Memory B cell (primary cell): ENCODE data around the gene CREBBP.
A peak's percentile ranks its signal among the peaks of the same experiment; 100 is the strongest.

ENCODE experiments used
- ATAC-seq: fragments of 150-1000 bp; cut with Tn5 transposase; 2 replicates; pipeline ENCODE4 v1.10.0; 2021; ENCODE audit warnings: low read depth, mild to moderate bottlenecking, moderate library complexity
- DNase-seq, 2 donors: peaks; one replicate each; pipeline ENCODE4 v3.0.0; 2022; ENCODE audit warnings: low spot score in 2 of 2
- H3K27ac Mint-ChIP-seq: one replicate; pipeline ENCODE4 v1.8.0; 2022; ENCODE audit warnings: mild to moderate bottlenecking, moderate library complexity, mixed read lengths
- H3K27me3 Mint-ChIP-seq: one replicate; pipeline ENCODE4 v1.8.0; 2022; ENCODE audit warnings: mixed read lengths
- H3K36me3 Mint-ChIP-seq: one replicate; pipeline ENCODE4 v1.8.0; 2022; ENCODE audit warnings: mild to moderate bottlenecking, mixed read lengths
- H3K4me1 Mint-ChIP-seq: one replicate; pipeline ENCODE4 v1.8.0; 2022; ENCODE audit warnings: mixed read lengths
- H3K4me3 Mint-ChIP-seq: one replicate; pipeline ENCODE4 v1.8.0; 2022; ENCODE audit warnings: mild to moderate bottlenecking, moderate library complexity, mixed read lengths
- H3K9me3 Mint-ChIP-seq: one replicate; pipeline ENCODE4 v1.8.0; 2022; ENCODE audit warnings: mixed read lengths

CREBBP gene

DNA sequence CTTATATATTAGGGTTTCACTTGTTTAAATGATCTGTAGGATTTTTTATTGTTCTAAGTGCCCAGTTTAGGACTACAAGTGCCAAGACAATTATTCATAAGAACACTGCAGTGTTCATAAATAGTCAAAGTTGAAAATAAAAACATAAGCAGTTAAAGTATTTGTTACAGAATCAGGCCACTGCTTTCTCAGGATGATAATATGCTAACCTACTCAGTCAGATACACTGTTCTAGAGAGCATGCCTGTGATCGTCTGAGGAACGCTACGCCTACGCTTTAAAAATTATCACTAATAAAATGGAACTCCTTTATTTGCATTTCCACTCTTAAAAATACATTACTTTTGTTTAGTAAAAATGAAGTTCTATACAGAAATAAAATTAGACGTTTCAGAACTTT lies 125.7 kb downstream of the CREBBP start:
- no peak overlapping the region for H3K27ac Mint-ChIP-seq
- ATAC-seq: no peak
- peaks cover 6% of the 10 kb centered on the region for H3K4me1 Mint-ChIP-seq
- no peaks in the 10 kb centered on the region for H3K27me3 Mint-ChIP-seq
- no peaks in the 10 kb centered on the region for H3K9me3 Mint-ChIP-seq
- peaks cover 30% of the 10 kb centered on the region for H3K36me3 Mint-ChIP-seq
- H3K4me3 Mint-ChIP-seq: no peak overlapping the region
- DNase-seq: no peak

GRCh38 chr16:3754081-3754703 lies 126.3 kb downstream of the CREBBP start:
- Mint-ChIP-seq H3K27ac (no peak overlapping the region), H3K27me3 (no peaks in the 10 kb centered on the region), H3K4me3 (no peak overlapping the region), H3K9me3 (no peaks in the 10 kb centered on the region), H3K36me3 (peaks cover 30% of the 10 kb centered on the region), H3K4me1 (peaks cover 6% of the 10 kb centered on the region)
- no peak for DNase-seq
- ATAC-seq: no peak

DNA sequence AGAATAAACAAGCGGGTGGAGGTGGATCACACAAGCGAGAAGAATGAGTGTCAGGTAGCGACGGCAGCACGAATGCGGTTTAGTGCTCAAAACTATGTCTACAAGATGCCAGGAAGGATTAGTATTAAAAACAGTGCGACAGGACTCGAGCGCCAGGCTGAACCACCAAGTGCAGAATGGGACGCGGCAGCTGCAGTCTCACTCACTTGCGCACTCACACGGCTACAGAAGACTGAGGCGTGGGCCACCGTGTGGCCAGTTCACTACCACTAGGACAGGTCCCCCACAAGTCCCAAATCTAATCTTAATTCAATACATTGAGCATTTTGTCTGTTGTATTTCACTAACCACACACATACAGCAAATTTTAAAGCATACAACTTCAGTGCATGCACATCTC lies 127.5 kb downstream of the CREBBP start:
- no peak for DNase-seq
- ATAC-seq: no peak
- H3K27me3 Mint-ChIP-seq: no peaks in the 10 kb centered on the region
- H3K4me1 Mint-ChIP-seq: peaks cover 6% of the 10 kb centered on the region
- H3K4me3 Mint-ChIP-seq: no peak overlapping the region
- H3K27ac Mint-ChIP-seq: no peak overlapping the region
- H3K36me3 Mint-ChIP-seq: peaks cover 33% of the 10 kb centered on the region
- no peaks in the 10 kb centered on the region for H3K9me3 Mint-ChIP-seq

DNA sequence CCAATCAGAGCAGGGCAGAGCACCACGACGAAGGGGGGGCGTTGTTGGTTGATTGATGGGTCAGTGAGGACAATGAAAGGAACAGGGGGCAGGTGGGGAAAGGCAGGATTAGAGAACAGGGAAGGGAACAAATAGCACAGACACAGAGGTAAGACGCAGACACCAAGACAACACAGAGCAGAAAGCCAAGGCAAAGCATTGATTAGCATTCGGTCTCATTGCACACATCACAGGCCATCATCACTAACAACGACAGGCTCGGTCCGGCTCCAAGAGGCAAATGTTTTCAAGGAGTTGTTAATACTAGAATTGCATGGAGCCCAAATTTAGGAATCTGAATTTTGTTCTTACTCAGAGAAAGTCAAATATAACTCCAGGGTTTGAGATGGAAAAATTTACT lies 128.6 kb downstream of the CREBBP start:
- Mint-ChIP-seq H3K4me1 (peaks cover 9% of the 10 kb centered on the region), H3K36me3 (peaks cover 34% of the 10 kb centered on the region), H3K27ac (no peak overlapping the region), H3K4me3 (no peak overlapping the region), H3K9me3 (no peaks in the 10 kb centered on the region), H3K27me3 (no peaks in the 10 kb centered on the region)
- no peak for DNase-seq
- no peak for ATAC-seq

GRCh38 chr16:3748307-3748706 lies 132.2 kb downstream of the CREBBP start:
- H3K27me3 Mint-ChIP-seq: no peaks in the 10 kb centered on the region
- ATAC-seq: no peak
- H3K27ac Mint-ChIP-seq: no peak overlapping the region
- no peaks in the 10 kb centered on the region for H3K9me3 Mint-ChIP-seq
- H3K36me3 Mint-ChIP-seq: peaks cover 36% of the 10 kb centered on the region
- H3K4me3 Mint-ChIP-seq: no peak overlapping the region
- H3K4me1 Mint-ChIP-seq: peaks cover 9% of the 10 kb centered on the region
- DNase-seq: no peak

GRCh38 chr16:3745751-3746355 lies 134.7 kb downstream of the CREBBP start:
- Mint-ChIP-seq H3K4me1 (peaks cover 3% of the 10 kb centered on the region), H3K27ac (no peak overlapping the region), H3K36me3 (peaks cover 33% of the 10 kb centered on the region), H3K4me3 (no peak overlapping the region), H3K27me3 (no peaks in the 10 kb centered on the region), H3K9me3 (no peaks in the 10 kb centered on the region)
- ATAC-seq (no peak), DNase-seq (no peak)

DNA sequence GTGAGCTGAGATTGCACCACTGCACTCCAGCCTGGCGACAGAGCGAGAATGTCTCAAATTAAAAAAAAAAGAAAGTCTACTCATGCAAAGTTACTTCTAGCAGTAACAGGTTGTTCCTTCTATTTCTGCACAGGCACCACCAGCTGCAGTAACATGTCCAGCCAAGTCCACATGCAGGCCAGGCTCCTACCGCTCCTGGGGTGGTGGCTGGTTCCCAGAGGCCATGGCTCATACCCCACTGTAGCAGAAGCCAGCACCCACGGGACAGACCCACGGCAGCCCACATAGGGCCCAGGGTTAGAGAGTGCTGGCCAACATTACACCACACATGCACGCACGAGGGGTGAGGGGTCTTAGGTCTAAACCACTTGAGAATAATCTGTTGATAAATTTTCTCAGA lies 136.5 kb downstream of the CREBBP start:
- peaks cover 36% of the 10 kb centered on the region for H3K36me3 Mint-ChIP-seq
- no peaks in the 10 kb centered on the region for H3K9me3 Mint-ChIP-seq
- no peak overlapping the region for H3K27ac Mint-ChIP-seq
- no peaks in the 10 kb centered on the region for H3K27me3 Mint-ChIP-seq
- H3K4me3 Mint-ChIP-seq: no peak overlapping the region
- DNase-seq: no peak
- no peak for ATAC-seq
- peaks cover 3% of the 10 kb centered on the region for H3K4me1 Mint-ChIP-seq

DNA sequence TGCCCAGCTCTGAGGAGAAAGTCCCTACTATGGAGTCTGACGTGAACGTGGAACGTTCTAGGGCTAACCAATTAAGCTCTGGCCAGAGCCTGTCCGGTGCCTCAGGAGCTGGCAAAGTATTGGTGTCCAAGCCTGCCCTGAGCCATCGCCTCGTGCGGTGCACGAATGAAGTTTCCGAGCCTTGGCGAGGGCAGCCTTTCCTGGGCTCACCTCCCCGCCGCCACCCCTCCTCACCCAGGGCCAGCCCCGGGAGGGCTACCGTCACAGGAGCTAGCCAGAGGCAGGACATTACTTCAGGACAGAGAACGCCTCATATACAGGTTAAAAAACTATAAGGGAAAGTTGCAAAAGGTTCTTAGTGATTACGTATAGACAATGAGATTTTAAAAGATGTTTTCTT lies 139.6 kb downstream of the CREBBP start:
- Mint-ChIP-seq H3K27ac (no peak overlapping the region), H3K4me3 (no peak overlapping the region), H3K36me3 (peaks cover 41% of the 10 kb centered on the region), H3K9me3 (no peaks in the 10 kb centered on the region), H3K4me1 (no peaks in the 10 kb centered on the region), H3K27me3 (no peaks in the 10 kb centered on the region)
- ATAC-seq: no peak
- no peak for DNase-seq

DNA sequence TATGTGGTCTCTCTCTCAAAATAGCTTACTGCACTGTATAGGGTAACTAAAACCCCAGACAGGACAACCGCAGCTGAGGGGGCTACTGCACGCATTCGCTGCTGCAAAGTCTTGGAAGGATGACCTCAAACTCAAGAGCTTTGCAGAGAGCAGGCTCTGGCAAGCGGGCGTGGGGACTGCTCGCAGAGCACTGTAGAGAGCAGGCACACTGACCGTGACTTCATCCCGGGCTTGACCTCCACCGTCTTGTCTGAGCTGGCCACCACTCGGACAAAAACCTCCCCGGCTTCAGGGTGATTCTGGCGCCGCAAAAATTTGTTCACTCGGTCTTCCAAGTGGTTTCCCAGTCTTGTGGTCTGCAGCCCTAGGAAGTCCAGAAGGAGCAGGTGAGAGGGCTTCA lies 140.3 kb downstream of the CREBBP start:
- no peaks in the 10 kb centered on the region for H3K4me1 Mint-ChIP-seq
- ATAC-seq: no peak
- no peak overlapping the region for H3K4me3 Mint-ChIP-seq
- no peaks in the 10 kb centered on the region for H3K9me3 Mint-ChIP-seq
- H3K27ac Mint-ChIP-seq: no peak overlapping the region
- peaks cover 43% of the 10 kb centered on the region for H3K36me3 Mint-ChIP-seq
- no peaks in the 10 kb centered on the region for H3K27me3 Mint-ChIP-seq
- no peak for DNase-seq

GRCh38 chr16:3739636-3740035 lies 140.9 kb downstream of the CREBBP start:
- H3K27me3 Mint-ChIP-seq: no peaks in the 10 kb centered on the region
- H3K9me3 Mint-ChIP-seq: no peaks in the 10 kb centered on the region
- H3K36me3 Mint-ChIP-seq: peaks cover 47% of the 10 kb centered on the region

DNA sequence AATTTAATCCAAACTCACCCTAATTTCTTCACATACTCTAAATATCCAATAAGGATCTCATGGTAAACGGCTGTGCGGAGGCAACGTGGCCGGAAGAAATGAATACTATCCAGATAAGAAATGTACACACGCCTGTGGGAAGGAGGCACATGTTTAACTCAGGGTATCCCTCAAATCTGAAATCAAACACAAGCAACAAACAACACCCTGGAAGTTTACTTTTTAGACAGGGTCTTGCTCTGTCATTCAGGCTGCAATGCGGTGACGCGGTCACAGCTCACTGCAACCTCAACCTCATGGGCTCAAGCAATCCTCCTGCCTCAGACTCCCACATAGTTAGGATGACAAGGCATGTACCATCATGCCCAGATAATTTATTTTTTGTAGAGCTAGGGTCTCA lies 142.0 kb downstream of the CREBBP start:
- Mint-ChIP-seq H3K36me3 (peaks cover 50% of the 10 kb centered on the region), H3K4me3 (no peak overlapping the region), H3K27me3 (no peaks in the 10 kb centered on the region), H3K27ac (no peak overlapping the region), H3K9me3 (no peaks in the 10 kb centered on the region), H3K4me1 (peaks cover 5% of the 10 kb centered on the region)
- no peak for DNase-seq
- no peak for ATAC-seq

More at GRCh38 chr16:3739636-3740035, 140.9 kb downstream of the CREBBP start:
- ATAC-seq (no peak), DNase-seq (no peak)
- Mint-ChIP-seq H3K27ac (no peak overlapping the region), H3K4me1 (peaks cover 4% of the 10 kb centered on the region), H3K4me3 (no peak overlapping the region)

- no peak for DNase-seq
- Mint-ChIP-seq H3K27ac (peak overlapping the region; percentile 65), H3K27me3 (no peaks in the 10 kb centered on the region), H3K4me3 (no peak overlapping the region), H3K36me3 (peaks cover 50% of the 10 kb centered on the region), H3K9me3 (no peaks in the 10 kb centered on the region), H3K4me1 (peaks cover 5% of the 10 kb centered on the region)
- ATAC-seq: no peak
Observed at GRCh38 chr16:3738128-3738527, 142.4 kb downstream of the CREBBP start.

DNA sequence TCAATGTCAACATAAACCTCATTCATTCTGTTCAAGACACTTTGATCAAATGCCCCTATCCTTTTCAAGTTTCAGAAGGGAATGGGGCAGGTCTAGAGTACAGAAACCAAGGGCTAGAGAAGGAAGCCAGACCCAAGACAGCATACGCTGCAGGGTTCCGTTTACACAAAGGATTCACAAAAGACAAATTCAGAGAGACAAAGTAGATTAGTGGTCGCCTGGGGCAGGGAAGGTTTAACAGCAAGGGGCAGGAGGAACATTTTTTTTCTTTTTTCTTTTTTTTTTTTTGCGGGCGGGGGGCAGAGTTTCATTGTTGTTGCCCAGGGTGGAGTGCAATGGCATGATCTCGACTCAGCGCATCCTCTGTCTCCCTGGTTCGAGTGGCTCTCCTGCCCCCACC lies 143.3 kb downstream of the CREBBP start:
- Mint-ChIP-seq H3K4me1 (peaks cover 5% of the 10 kb centered on the region), H3K9me3 (no peaks in the 10 kb centered on the region), H3K27me3 (no peaks in the 10 kb centered on the region), H3K27ac (no peak overlapping the region), H3K4me3 (no peak overlapping the region), H3K36me3 (peaks cover 49% of the 10 kb centered on the region)
- ATAC-seq (no peak), DNase-seq (no peak)

DNA sequence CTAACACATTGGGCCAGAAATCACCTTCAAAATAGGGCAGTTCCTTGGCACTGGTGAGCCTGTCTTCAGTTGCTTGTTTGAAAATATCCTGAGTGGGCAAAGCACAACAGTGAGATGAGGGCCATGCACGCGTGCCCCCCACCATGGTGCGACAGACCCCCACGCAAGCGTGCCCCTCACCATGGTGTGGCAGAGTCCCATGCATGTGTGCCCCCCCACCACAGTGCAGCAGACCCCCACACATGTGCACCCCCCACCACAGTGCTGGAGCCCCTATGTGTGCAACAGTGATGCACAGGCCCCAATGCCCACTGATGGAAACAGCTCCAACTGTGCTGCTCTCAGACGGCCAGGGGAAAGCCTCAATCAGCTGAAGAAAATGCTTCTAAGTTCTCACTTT lies 144.4 kb downstream of the CREBBP start:
- Mint-ChIP-seq H3K36me3 (peaks cover 54% of the 10 kb centered on the region), H3K9me3 (no peaks in the 10 kb centered on the region), H3K27ac (peak overlapping the region; percentile 64), H3K27me3 (no peaks in the 10 kb centered on the region), H3K4me1 (peaks cover 8% of the 10 kb centered on the region), H3K4me3 (no peak overlapping the region)
- ATAC-seq: no peak
- DNase-seq: no peak

DNA sequence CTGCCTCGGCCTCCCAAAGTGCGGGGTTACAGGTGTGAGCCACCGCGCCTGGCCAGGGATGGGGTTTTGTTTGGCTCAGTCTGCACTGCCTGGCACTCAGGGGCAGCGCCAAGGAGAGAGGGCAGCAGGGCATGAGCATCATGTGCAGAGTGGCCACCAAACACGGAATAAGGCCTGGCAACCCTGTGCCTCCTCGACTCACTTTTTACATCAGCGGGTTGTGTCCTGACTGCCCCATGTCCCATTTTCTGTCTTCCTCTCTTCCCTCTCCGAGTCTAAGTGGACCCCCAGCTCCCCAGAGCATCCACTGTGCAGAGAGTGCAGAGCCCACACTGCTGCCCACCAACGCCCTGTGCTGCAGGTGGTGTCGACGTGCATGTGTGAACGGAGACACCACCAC lies 145.0 kb downstream of the CREBBP start:
- H3K36me3 Mint-ChIP-seq: peaks cover 57% of the 10 kb centered on the region
- H3K4me3 Mint-ChIP-seq: no peak overlapping the region
- peaks cover 8% of the 10 kb centered on the region for H3K4me1 Mint-ChIP-seq
- no peaks in the 10 kb centered on the region for H3K27me3 Mint-ChIP-seq
- DNase-seq (no peak), ATAC-seq (no peak)
- peak overlapping the region; percentile 64 for H3K27ac Mint-ChIP-seq
- H3K9me3 Mint-ChIP-seq: no peaks in the 10 kb centered on the region
